Adipocyte (in vitro differentiated cells): ENCODE data around the gene DCTD.

Experiments used
- DNase-seq: peaks from one replicate; pipeline ENCODE4 v3.0.0-alpha.2; 2015; ENCODE audit warnings: low read depth
- H3K27me3 ChIP-seq: replicated peaks from 2 replicates; pipeline ENCODE4 v1.7.0; 2013; ENCODE audit warnings: mild to moderate bottlenecking, low read length, moderate library complexity; ENCODE audit not compliant: control insufficient read depth, insufficient read depth
- H3K36me3 ChIP-seq: 2 replicates; pipeline ENCODE4 v1.7.0; 2013; ENCODE audit warnings: low read length, mild to moderate bottlenecking, moderate library complexity; ENCODE audit not compliant: control insufficient read depth, insufficient read depth, severe bottlenecking
- H3K4me1 ChIP-seq: 2 replicates; pipeline ENCODE4 v1.7.0; 2013; ENCODE audit warnings: mild to moderate bottlenecking, low read length, moderate library complexity; ENCODE audit not compliant: control insufficient read depth, insufficient read depth
- H3K4me3 ChIP-seq: 2 replicates; pipeline ENCODE4 v1.7.0; 2013; ENCODE audit warnings: mild to moderate bottlenecking, low read length, moderate library complexity
- H3K9ac ChIP-seq: 2 replicates; pipeline ENCODE4 v1.7.0; 2013; ENCODE audit warnings: mild to moderate bottlenecking, low read length, moderate library complexity
- H3K9me3 ChIP-seq: 2 replicates; pipeline ENCODE4 v1.7.0; 2013; ENCODE audit warnings: mild to moderate bottlenecking, low read length, moderate library complexity; ENCODE audit not compliant: control insufficient read depth

The DCTD gene

GRCh38 chr4:182878633-182879495, 38.3 kb downstream of the DCTD start:
- Histone ChIP-seq H3K4me1 (peaks cover 9% of the 10 kb centered on the region), H3K4me3 (no peak overlapping the region), H3K27me3 (no peaks in the 10 kb centered on the region), H3K9ac (no peak overlapping the region), H3K9me3 (no peaks in the 10 kb centered on the region), H3K36me3 (no peaks in the 10 kb centered on the region)
- no peak for DNase-seq

GRCh38 chr4:182877326-182877883, 39.8 kb downstream of the DCTD start:
- H3K9ac ChIP-seq = no peak overlapping the region
- peaks cover 9% of the 10 kb centered on the region for H3K4me1 ChIP-seq
- H3K9me3 ChIP-seq = no peaks in the 10 kb centered on the region
- H3K27me3 ChIP-seq = no peaks in the 10 kb centered on the region
- no peaks in the 10 kb centered on the region for H3K36me3 ChIP-seq
- no peak overlapping the region for H3K4me3 ChIP-seq
- DNase-seq = no peak

GRCh38 chr4:182876427-182876826, 40.8 kb downstream of the DCTD start:
- DNase-seq = no peak

GRCh38 chr4:182875453-182876405, 41.5 kb downstream of the DCTD start:
- H3K9ac ChIP-seq = no peak overlapping the region
- no peaks in the 10 kb centered on the region for H3K9me3 ChIP-seq
- peaks cover 9% of the 10 kb centered on the region for H3K4me1 ChIP-seq
- no peak overlapping the region for H3K4me3 ChIP-seq
- H3K36me3 ChIP-seq = no peaks in the 10 kb centered on the region
- no peaks in the 10 kb centered on the region for H3K27me3 ChIP-seq
- DNase-seq = no peak

More at GRCh38 chr4:182876427-182876826, 40.8 kb downstream of the DCTD start:
- H3K36me3 ChIP-seq = no peaks in the 10 kb centered on the region
- no peak overlapping the region for H3K9ac ChIP-seq
- no peaks in the 10 kb centered on the region for H3K9me3 ChIP-seq
- H3K4me3 ChIP-seq = no peak overlapping the region
- no peaks in the 10 kb centered on the region for H3K27me3 ChIP-seq
- peaks cover 9% of the 10 kb centered on the region for H3K4me1 ChIP-seq

GRCh38 chr4:182874797-182875345, 42.3 kb downstream of the DCTD start:
- H3K4me1 ChIP-seq = no peaks in the 10 kb centered on the region
- H3K36me3 ChIP-seq = no peaks in the 10 kb centered on the region
- H3K27me3 ChIP-seq = no peaks in the 10 kb centered on the region
- no peak overlapping the region for H3K9ac ChIP-seq
- no peak overlapping the region for H3K4me3 ChIP-seq
- no peak for DNase-seq
- H3K9me3 ChIP-seq = no peaks in the 10 kb centered on the region

GRCh38 chr4:182874304-182874751, 42.9 kb downstream of the DCTD start:
- no peaks in the 10 kb centered on the region for H3K9me3 ChIP-seq
- no peaks in the 10 kb centered on the region for H3K36me3 ChIP-seq
- no peaks in the 10 kb centered on the region for H3K27me3 ChIP-seq
- H3K9ac ChIP-seq = no peak overlapping the region
- DNase-seq = no peak
- no peak overlapping the region for H3K4me3 ChIP-seq
- no peaks in the 10 kb centered on the region for H3K4me1 ChIP-seq

- Histone ChIP-seq H3K9ac (no peak overlapping the region), H3K4me1 (no peaks in the 10 kb centered on the region), H3K9me3 (no peaks in the 10 kb centered on the region), H3K36me3 (no peaks in the 10 kb centered on the region), H3K27me3 (no peaks in the 10 kb centered on the region), H3K4me3 (no peak overlapping the region)
- no peak for DNase-seq
Measured at GRCh38 chr4:182873726-182874125, 43.5 kb downstream of the DCTD start.

GRCh38 chr4:182873289-182873688, 43.9 kb downstream of the DCTD start:
- Histone ChIP-seq H3K4me1 (no peaks in the 10 kb centered on the region), H3K36me3 (no peaks in the 10 kb centered on the region), H3K27me3 (no peaks in the 10 kb centered on the region), H3K9me3 (no peaks in the 10 kb centered on the region), H3K4me3 (no peak overlapping the region), H3K9ac (no peak overlapping the region)
- no peak for DNase-seq

GRCh38 chr4:182872886-182873285, 44.3 kb downstream of the DCTD start:
- H3K27me3 ChIP-seq = no peaks in the 10 kb centered on the region
- no peak overlapping the region for H3K4me3 ChIP-seq
- H3K36me3 ChIP-seq = no peaks in the 10 kb centered on the region
- no peak for DNase-seq
- H3K9me3 ChIP-seq = no peaks in the 10 kb centered on the region
- H3K9ac ChIP-seq = no peak overlapping the region
- H3K4me1 ChIP-seq = no peaks in the 10 kb centered on the region

- Histone ChIP-seq H3K9me3 (no peaks in the 10 kb centered on the region), H3K4me3 (no peak overlapping the region), H3K4me1 (no peaks in the 10 kb centered on the region), H3K9ac (no peak overlapping the region), H3K27me3 (peaks cover 4% of the 10 kb centered on the region), H3K36me3 (no peaks in the 10 kb centered on the region)
- no peak for DNase-seq
Measured at GRCh38 chr4:182871616-182872015, 45.6 kb downstream of the DCTD start.

- no peak for DNase-seq
- Histone ChIP-seq H3K27me3 (peaks cover 4% of the 10 kb centered on the region), H3K4me1 (no peaks in the 10 kb centered on the region), H3K4me3 (no peak overlapping the region), H3K36me3 (no peaks in the 10 kb centered on the region), H3K9ac (no peak overlapping the region), H3K9me3 (no peaks in the 10 kb centered on the region)
Measured at GRCh38 chr4:182869697-182870096, 47.5 kb downstream of the DCTD start.
